SK-N-SH treated with all-trans-retinoic acid at 6 μM for 48 hours (cell line): ENCODE measurements around the gene ZBTB47.

Experiments
- ATAC-seq: fragments of 200-7000 bp; cut with Tn5 transposase; 3 replicates; pipeline ENCODE4 v1.9.1; 2020; ENCODE audit warnings: mild to moderate bottlenecking, moderate library complexity
- CSDC2 ChIP-seq: fragments of 250-450 bp; sonication (Bioruptor Pico); IDR thresholded peaks from 2 replicates; pipeline ENCODE4 v1.5.0; 2020; ENCODE audit warnings: mild to moderate bottlenecking, moderate library complexity
- ESRRG ChIP-seq: fragments of 250-450 bp; sonication (Bioruptor Pico); IDR thresholded peaks from 2 replicates; pipeline ENCODE4 v1.6.1; 2021; ENCODE audit warnings: mild to moderate bottlenecking
- GLIS3 ChIP-seq: fragments of 250-450 bp; sonication (Bioruptor Pico); IDR thresholded peaks from 2 replicates; pipeline ENCODE4 v1.5.0; 2020; ENCODE audit warnings: mild to moderate bottlenecking, moderate library complexity
- ISL1 ChIP-seq: fragments of 250-450 bp; sonication (Bioruptor Pico); IDR thresholded peaks from 2 replicates; pipeline ENCODE4 v2.1.2; 2022; ENCODE audit warnings: mild to moderate bottlenecking, moderate library complexity
- OSR1 ChIP-seq: fragments of 250-450 bp; sonication (Bioruptor Pico); IDR thresholded peaks from 2 replicates; pipeline ENCODE4 v1.8.0; 2022; ENCODE audit warnings: moderate library complexity, mild to moderate bottlenecking, inconsistent platforms
- PPARA ChIP-seq: fragments of 250-450 bp; sonication (Bioruptor Pico); IDR thresholded peaks from 2 replicates; pipeline ENCODE4 v1.5.0; 2020; ENCODE audit warnings: mild to moderate bottlenecking, borderline replicate concordance
- RARB ChIP-seq: fragments of 250-450 bp; sonication (Bioruptor Pico); IDR thresholded peaks from 2 replicates; pipeline ENCODE4 v1.8.0; 2021; ENCODE audit warnings: mild to moderate bottlenecking, moderate library complexity
- SNAI2 ChIP-seq: fragments of 250-450 bp; sonication (Bioruptor Pico); IDR thresholded peaks from 2 replicates; pipeline ENCODE4 v1.5.0; 2020; ENCODE audit warnings: mild to moderate bottlenecking, moderate library complexity
- TCF4 ChIP-seq: fragments of 250-450 bp; sonication (Bioruptor Pico); IDR thresholded peaks from 2 replicates; pipeline ENCODE4 v1.8.0; 2021; ENCODE audit warnings: mild to moderate bottlenecking, moderate library complexity, borderline replicate concordance
- TOX ChIP-seq: fragments of 250-450 bp; sonication (Bioruptor Pico); IDR thresholded peaks from 2 replicates; pipeline ENCODE4 v1.8.0; 2021; ENCODE audit warnings: mild to moderate bottlenecking, moderate library complexity, borderline replicate concordance
- ZC3H10 ChIP-seq: fragments of 250-450 bp; sonication (Bioruptor Pico); IDR thresholded peaks from 2 replicates; pipeline ENCODE4 v1.5.1; 2021; ENCODE audit warnings: mild to moderate bottlenecking, moderate library complexity
- ZFP3 ChIP-seq: fragments of 250-450 bp; sonication (Bioruptor Pico); IDR thresholded peaks from 2 replicates; pipeline ENCODE4 v1.5.0; 2020; ENCODE audit warnings: mild to moderate bottlenecking, moderate library complexity
- ZFP30 ChIP-seq: fragments of 450-650 bp; formaldehyde crosslinking; IDR thresholded peaks from 2 replicates; pipeline ENCODE4 v1.5.0; 2022; ENCODE audit warnings: mild to moderate bottlenecking, moderate library complexity
- ZNF70 ChIP-seq: fragments of 450-650 bp; formaldehyde crosslinking; IDR thresholded peaks from 2 replicates; pipeline ENCODE4 v1.5.0; 2020; ENCODE audit warnings: mild to moderate bottlenecking, moderate library complexity
- ZNF8 ChIP-seq: fragments of 450-650 bp; formaldehyde crosslinking; IDR thresholded peaks from 2 replicates; pipeline ENCODE4 v1.5.0; 2020; ENCODE audit warnings: mild to moderate bottlenecking, moderate library complexity
- TF ChIP-seq, protein P1 (sequence below): fragments of 250-450 bp; sonication (Bioruptor Pico); IDR thresholded peaks from 2 replicates; pipeline ENCODE4 v1.5.1; 2021; ENCODE audit warnings: mild to moderate bottlenecking, moderate library complexity
- TF ChIP-seq, protein P2 (sequence below): fragments of 250-450 bp; sonication (Bioruptor Pico); IDR thresholded peaks from 2 replicates; pipeline ENCODE4 v1.8.0; 2020; ENCODE audit warnings: mild to moderate bottlenecking, moderate library complexity, borderline replicate concordance
- TF ChIP-seq, protein P3 (sequence below): fragments of 250-450 bp; sonication (Bioruptor Pico); IDR thresholded peaks from 2 replicates; pipeline ENCODE4 v1.5.1; 2020; ENCODE audit warnings: low read depth, mild to moderate bottlenecking, moderate library complexity
- TF ChIP-seq, protein P4 (sequence below): fragments of 250-450 bp; sonication (Bioruptor Pico); IDR thresholded peaks from 2 replicates; pipeline ENCODE4 v1.5.0; 2020; ENCODE audit warnings: mild to moderate bottlenecking, moderate library complexity
- TF ChIP-seq, protein P5 (sequence below): fragments of 250-450 bp; sonication (Bioruptor Pico); IDR thresholded peaks from 2 replicates; pipeline ENCODE4 v1.8.0; 2021; ENCODE audit warnings: low read depth, mild to moderate bottlenecking, moderate library complexity, borderline replicate concordance

ZBTB47 gene

DNA sequence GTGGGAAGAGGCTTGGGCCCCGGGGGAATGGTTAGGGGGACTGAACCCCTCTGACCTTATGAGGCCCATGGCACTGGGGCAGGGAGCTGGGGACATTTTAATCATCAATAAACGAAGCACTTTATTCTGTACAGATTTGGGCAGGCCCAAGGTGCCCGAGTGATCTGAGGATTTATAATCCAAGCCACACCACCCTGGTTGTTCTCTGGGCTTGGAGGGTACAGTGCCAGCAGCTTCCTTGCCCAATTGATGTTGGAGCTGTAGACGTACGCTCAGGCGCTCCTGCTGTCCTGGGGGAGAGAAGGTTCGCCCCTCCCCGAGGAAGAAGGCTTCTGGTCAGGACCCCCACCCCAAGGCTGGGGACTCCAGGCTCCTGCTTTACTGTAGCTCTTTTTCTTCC lies 12.5 kb downstream of the ZBTB47 start:
- TF ChIP-seq OSR1 (CRISPR knock-in tag) (no peak), ZNF8 (CRISPR knock-in tag) (no peak), ZC3H10 (CRISPR knock-in tag) (no peak), PPARA (no peak)
- TF ChIP-seq, protein P1, sequence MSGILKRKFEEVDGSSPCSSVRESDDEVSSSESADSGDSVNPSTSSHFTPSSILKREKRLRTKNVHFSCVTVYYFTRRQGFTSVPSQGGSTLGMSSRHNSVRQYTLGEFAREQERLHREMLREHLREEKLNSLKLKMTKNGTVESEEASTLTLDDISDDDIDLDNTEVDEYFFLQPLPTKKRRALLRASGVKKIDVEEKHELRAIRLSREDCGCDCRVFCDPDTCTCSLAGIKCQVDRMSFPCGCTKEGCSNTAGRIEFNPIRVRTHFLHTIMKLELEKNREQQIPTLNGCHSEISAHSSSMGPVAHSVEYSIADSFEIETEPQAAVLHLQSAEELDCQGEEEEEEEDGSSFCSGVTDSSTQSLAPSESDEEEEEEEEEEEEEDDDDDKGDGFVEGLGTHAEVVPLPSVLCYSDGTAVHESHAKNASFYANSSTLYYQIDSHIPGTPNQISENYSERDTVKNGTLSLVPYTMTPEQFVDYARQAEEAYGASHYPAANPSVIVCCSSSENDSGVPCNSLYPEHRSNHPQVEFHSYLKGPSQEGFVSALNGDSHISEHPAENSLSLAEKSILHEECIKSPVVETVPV (CRISPR knock-in tag): no peak
- TF ChIP-seq, protein P2, sequence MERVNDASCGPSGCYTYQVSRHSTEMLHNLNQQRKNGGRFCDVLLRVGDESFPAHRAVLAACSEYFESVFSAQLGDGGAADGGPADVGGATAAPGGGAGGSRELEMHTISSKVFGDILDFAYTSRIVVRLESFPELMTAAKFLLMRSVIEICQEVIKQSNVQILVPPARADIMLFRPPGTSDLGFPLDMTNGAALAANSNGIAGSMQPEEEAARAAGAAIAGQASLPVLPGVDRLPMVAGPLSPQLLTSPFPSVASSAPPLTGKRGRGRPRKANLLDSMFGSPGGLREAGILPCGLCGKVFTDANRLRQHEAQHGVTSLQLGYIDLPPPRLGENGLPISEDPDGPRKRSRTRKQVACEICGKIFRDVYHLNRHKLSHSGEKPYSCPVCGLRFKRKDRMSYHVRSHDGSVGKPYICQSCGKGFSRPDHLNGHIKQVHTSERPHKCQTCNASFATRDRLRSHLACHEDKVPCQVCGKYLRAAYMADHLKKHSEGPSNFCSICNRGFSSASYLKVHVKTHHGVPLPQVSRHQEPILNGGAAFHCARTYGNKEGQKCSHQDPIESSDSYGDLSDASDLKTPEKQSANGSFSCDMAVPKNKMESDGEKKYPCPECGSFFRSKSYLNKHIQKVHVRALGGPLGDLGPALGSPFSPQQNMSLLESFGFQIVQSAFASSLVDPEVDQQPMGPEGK (CRISPR knock-in tag): no peak
- TF ChIP-seq, protein P3, sequence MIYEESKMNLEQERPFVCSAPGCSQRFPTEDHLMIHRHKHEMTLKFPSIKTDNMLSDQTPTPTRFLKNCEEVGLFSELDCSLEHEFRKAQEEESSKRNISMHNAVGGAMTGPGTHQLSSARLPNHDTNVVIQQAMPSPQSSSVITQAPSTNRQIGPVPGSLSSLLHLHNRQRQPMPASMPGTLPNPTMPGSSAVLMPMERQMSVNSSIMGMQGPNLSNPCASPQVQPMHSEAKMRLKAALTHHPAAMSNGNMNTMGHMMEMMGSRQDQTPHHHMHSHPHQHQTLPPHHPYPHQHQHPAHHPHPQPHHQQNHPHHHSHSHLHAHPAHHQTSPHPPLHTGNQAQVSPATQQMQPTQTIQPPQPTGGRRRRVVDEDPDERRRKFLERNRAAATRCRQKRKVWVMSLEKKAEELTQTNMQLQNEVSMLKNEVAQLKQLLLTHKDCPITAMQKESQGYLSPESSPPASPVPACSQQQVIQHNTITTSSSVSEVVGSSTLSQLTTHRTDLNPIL (CRISPR knock-in tag): no peak
- no peak for ATAC-seq

DNA sequence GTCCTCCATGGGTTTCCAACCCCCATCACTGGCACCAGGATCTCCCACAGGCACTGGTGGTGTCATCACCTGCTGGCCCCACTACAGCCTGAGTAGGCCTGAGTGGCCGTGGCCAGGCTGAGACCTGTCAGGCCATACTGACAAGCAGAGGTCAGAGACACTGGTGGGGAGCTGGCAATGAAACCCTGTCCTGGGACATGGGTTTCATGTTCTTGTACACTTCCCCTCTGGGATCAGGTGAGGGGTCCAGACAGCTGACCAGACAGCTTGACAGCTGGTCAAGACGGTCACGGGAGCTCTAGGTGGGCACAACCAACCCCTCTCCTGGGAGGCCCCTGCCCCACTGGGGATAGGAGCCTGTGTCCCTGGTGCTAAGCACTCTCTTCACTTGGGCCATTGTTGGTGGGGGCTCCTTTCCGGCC lies 13.1 kb downstream of the ZBTB47 start:
- no peak for TF ChIP-seq PPARA
- TF ChIP-seq, protein P4, sequence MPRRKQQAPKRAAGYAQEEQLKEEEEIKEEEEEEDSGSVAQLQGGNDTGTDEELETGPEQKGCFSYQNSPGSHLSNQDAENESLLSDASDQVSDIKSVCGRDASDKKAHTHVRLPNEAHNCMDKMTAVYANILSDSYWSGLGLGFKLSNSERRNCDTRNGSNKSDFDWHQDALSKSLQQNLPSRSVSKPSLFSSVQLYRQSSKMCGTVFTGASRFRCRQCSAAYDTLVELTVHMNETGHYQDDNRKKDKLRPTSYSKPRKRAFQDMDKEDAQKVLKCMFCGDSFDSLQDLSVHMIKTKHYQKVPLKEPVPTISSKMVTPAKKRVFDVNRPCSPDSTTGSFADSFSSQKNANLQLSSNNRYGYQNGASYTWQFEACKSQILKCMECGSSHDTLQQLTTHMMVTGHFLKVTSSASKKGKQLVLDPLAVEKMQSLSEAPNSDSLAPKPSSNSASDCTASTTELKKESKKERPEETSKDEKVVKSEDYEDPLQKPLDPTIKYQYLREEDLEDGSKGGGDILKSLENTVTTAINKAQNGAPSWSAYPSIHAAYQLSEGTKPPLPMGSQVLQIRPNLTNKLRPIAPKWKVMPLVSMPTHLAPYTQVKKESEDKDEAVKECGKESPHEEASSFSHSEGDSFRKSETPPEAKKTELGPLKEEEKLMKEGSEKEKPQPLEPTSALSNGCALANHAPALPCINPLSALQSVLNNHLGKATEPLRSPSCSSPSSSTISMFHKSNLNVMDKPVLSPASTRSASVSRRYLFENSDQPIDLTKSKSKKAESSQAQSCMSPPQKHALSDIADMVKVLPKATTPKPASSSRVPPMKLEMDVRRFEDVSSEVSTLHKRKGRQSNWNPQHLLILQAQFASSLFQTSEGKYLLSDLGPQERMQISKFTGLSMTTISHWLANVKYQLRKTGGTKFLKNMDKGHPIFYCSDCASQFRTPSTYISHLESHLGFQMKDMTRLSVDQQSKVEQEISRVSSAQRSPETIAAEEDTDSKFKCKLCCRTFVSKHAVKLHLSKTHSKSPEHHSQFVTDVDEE (CRISPR knock-in tag): no peak
- TF ChIP-seq SNAI2 (CRISPR knock-in tag): no peak
- no peak for TF ChIP-seq ESRRG
- TF ChIP-seq ZNF70: no peak
- TF ChIP-seq, protein P3 (CRISPR knock-in tag): no peak
- no peak for TF ChIP-seq OSR1 (CRISPR knock-in tag)
- no peak for TF ChIP-seq GLIS3
- no peak for TF ChIP-seq TCF4 (CRISPR knock-in tag)
- TF ChIP-seq CSDC2 (CRISPR knock-in tag): no peak
- no peak for TF ChIP-seq ZC3H10 (CRISPR knock-in tag)
- no peak for TF ChIP-seq TOX (CRISPR knock-in tag)
- TF ChIP-seq ISL1 (CRISPR knock-in tag): no peak
- TF ChIP-seq ZFP3 (CRISPR knock-in tag): no peak
- TF ChIP-seq RARB (CRISPR knock-in tag): no peak
- TF ChIP-seq, protein P2 (CRISPR knock-in tag): no peak
- TF ChIP-seq, protein P5, sequence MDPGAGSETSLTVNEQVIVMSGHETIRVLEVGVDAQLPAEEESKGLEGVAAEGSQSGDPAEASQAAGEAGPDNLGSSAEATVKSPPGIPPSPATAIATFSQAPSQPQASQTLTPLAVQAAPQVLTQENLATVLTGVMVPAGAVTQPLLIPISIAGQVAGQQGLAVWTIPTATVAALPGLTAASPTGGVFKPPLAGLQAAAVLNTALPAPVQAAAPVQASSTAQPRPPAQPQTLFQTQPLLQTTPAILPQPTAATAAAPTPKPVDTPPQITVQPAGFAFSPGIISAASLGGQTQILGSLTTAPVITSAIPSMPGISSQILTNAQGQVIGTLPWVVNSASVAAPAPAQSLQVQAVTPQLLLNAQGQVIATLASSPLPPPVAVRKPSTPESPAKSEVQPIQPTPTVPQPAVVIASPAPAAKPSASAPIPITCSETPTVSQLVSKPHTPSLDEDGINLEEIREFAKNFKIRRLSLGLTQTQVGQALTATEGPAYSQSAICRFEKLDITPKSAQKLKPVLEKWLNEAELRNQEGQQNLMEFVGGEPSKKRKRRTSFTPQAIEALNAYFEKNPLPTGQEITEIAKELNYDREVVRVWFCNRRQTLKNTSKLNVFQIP (CRISPR knock-in tag): no peak
- TF ChIP-seq ZNF8 (CRISPR knock-in tag): no peak
- TF ChIP-seq ZFP30 (CRISPR knock-in tag): no peak
- no peak for ATAC-seq
